Stimulated activated CD4-positive, alpha-beta T cell treated with anti-CD3 and anti-CD28 coated beads, TNF-alpha, amount 100 ng/mL, for 1 hour (primary cell): ENCODE data around the gene ZBTB7C.
"Not testable (repeated sequence)": the region's sequence is repeated elsewhere in the genome, so short reads cannot be mapped to it uniquely, and the experiment has no call there.

Experiments used
- DNase-seq, 3 donors: peaks; one replicate each; pipeline ENCODE4 v3.0.0-alpha.2; 2020; ENCODE audit warnings: low read depth in 3 of 3, low spot score in 1 of 3

Gene ZBTB7C

GRCh38 chr18:48408727-48409590 lies at the start of gene ZBTB7C:
TSS of gene ZBTB7C (minus strand) at chr18:48409383.
- DNase-seq = no peak

- DNase-seq = no peak
Observed at GRCh38 chr18:48456838-48457237, 47.7 kb upstream of the ZBTB7C start.

DNA sequence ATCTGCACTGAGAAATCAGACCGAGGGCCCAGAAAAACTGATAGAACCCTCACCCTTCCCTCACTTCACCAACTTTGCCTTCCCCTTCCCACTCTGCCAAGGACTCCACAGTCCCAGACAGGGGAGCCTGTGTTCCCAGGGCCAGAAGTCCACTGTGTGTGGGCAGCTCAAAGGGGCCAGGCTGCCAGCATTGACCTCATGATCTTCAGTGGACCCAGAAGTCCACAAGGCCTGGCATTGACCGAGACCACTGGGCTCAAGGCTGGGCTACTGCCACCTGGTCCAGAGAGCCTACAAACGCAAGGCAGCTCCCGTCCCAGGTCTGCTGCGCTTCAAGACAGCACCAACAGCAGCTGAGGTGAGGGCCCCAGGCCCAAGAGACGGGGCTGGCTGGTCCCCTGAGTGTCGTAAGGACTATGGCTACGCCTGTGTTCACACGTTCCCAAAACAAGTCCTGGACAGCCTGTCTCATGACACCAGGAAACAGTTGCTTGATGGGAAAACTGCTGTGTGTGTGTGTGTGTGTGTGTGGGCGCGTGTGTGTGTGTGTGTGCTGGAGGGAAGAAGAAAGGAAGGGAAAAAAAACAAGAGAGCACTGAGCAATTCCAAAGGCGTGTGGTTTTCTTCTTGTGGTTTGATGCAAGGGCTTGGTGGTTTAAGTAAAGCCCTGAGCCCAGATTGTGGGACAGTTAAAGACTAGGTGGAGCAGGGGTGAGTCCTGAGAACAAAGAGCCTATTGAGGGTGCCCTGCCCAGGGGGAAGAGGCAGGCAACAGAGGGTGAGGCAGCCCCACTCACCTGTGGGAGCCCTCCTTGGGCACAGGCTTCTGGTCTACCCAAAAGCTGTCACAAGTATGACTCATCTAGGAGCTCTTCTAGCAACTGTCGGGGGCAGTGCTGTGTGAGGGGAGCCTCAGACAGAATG lies 46.6 kb upstream of the ZBTB7C start:
- DNase-seq = peak in 2 of 3 donors; percentile 3 to 16

- DNase-seq = no peak
Observed at GRCh38 chr18:48454261-48454757, 45.1 kb upstream of the ZBTB7C start.

DNA sequence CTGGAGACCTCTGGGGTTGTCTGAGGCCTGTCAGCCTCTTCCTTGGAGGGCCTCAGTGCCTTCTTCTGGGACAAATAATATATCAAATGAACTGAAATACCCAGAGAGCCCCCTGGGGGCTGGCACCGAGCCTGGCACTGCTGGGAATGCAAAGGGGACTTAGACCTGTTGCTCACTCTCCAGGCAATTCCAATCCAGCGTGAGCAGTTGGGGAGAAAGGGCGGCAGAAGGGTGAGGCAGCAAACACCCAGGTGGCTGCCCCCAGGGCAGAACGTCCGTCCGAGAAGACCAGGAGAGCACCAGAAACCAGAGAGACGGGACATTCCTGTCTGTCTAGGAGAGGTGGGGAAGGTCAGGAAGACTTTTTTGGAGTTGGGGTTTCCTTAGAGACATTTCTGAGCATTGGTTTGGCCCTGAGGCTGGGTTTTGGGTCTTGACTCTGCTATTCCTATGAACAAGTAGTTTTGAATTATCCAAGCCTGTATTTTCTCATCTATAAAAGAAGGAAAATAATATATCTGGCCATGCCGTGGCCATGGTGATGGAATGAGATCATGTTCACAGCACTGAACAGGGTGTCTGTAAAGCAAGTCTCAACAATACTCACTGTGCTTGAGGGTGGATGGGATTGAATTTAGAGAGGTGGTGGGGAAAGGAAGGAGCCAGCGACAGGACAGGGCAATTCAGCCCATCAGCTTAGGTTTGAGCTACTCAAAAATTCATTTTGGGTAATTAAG lies 44.3 kb upstream of the ZBTB7C start:
- DNase-seq = no peak

DNA sequence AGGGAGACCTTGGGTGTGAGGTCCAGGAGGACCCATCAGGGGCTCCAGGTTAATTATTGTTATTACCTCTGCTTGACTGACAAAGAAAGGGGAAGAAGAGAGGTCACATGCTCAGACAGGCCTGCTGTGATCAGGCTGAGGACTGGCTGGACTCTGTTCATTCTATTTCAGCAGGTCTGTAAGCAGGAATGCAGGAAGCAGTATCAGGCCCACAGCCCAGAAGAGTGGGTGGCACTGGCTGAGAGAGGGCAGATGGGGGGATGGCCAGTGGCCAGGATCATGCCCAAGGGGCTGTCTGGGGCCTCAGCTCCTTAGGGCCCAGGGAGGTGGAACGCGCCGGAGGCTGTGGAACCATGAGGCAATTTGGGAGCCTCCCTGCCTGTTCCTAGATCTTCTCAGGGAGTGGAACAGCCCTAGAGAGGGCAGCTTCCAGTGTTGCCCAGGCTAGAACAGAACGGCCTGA lies 43.7 kb upstream of the ZBTB7C start:
- DNase-seq = no peak

DNA sequence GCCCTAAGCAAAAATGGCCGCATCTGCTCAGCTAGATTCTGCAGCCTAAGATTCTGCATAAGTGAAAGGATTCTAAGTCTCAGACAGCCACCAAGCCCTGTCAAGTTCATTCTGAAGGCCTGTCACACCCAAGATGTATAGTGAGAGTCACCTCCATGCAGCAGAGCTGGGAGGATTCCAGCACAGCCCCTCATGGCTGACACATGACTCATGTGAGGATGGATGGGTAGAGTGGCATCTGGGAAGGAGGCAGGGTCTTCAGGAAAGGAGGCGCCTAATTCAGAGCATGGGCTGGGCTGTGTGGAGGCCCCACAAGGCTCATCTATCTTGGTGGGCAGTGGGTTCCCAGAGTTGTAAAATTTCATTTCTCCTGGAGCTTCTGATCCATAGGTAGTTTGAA lies 41.5 kb upstream of the ZBTB7C start:
- no peak for DNase-seq

- peak; percentile 28 to 55 (median 35) for DNase-seq
Observed at GRCh38 chr18:48446582-48447225, 37.5 kb upstream of the ZBTB7C start.

DNA sequence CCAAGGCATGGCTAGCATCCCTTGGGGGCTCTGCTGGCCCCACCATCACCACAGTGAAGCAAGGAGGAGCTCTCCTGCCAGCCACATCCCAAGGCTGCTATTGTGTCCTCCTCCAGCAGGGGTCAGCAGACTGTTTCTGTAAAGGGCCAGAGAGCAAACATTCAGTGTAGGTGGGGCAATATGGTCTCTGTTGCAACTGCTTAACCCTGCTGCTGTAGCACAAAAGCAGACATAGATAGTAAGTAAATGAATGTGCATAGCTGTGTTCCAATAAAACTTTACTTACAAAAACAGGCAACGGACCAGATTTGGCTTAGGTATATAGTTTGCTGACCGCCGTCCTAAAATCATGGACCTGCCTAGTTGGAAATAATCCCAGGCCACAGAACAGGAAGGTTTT lies 36.4 kb upstream of the ZBTB7C start:
- peak; percentile 28 to 61 (median 39) for DNase-seq

- DNase-seq = no peak
Observed at GRCh38 chr18:48442761-48443160, 33.6 kb upstream of the ZBTB7C start.

- no peak for DNase-seq
Observed at GRCh38 chr18:48441405-48441881, 32.3 kb upstream of the ZBTB7C start.

- no peak for DNase-seq
Observed at GRCh38 chr18:48440924-48441323, 31.7 kb upstream of the ZBTB7C start.

DNA sequence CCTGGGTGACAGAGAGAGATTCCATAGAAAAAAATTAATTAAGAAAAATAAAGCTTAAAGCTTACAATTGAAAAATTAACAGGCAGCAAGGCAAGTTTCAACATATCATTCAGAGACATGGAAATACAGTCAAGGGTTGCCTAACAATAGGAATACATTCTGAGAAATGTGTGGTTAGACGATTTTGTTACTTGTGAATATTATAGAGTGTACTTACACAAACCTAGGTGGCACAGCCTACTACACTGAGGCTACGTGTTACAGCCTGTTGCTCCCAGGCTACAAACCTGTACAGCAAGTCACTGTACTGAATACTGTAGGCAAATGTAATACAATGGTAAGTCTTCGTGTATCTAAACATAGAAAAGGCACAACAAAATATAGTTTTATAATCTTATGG lies 27.7 kb upstream of the ZBTB7C start:
- DNase-seq = no peak

- DNase-seq = not testable (repeated sequence)
Observed at GRCh38 chr18:48434382-48434781, 25.2 kb upstream of the ZBTB7C start.

- DNase-seq = no peak
Observed at GRCh38 chr18:48433541-48433940, 24.4 kb upstream of the ZBTB7C start.

DNA sequence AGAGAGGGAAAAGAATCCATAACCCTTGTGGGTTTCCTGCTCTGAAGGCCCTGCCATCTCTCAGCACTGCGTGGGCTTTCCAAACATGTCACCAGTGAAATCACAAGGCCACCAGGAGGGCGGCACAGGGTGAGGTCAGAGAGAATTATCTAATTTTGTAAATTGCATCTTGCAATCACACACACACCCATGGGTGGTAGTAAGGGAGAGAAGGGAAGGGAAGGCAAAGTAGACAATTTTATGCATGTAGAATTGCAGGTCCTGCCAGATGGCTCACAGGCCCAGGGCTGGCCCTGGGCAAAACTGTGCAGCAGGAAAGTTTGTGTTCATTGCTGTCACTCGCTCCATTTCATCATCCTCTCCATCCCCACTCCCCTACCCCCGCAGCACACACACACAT lies 21.0 kb upstream of the ZBTB7C start:
- no peak for DNase-seq

- no peak for DNase-seq
Observed at GRCh38 chr18:48428475-48429177, 19.4 kb upstream of the ZBTB7C start.

GRCh38 chr18:48422947-48423378 lies 13.8 kb upstream of the ZBTB7C start:
- DNase-seq = no peak

GRCh38 chr18:48419277-48420022 lies 10.3 kb upstream of the ZBTB7C start:
- DNase-seq = no peak
